ENCODE data around the gene NTN3. TPM values are rescaled to one million over a fixed set of nuclear protein-coding genes. Genes with fewer than 3 reads are reported as not detected.

The NTN3 gene
- total RNA-seq, 3 donors from 2014 or later (not counting 1 experiment from before 2014, with no cell fraction given), result not detected

DNA sequence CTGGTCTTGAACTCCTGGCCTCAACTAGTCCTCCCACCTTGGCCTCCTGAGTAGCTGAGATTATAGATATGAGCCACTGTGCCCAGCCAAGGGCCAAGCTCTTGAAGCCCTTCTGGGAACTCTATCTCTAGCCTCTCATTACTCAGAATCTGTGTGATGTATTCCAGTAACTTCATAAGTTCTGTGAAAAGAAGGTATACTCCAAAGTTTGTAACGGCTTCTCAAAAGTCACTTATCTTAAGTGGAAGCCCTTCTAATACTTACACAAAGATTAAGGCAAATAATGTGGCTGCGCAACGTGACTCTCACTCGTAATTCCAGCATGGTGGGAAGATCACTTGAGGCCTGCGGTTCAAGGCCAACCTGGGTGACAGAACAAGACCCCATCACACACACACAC is 23.5 kb downstream of the NTN3 start:
- Mint-ChIP-seq H3K4me1 (no peaks in the 10 kb centered on the region), H3K36me3 (no peaks in the 10 kb centered on the region), H3K27ac (no peak overlapping the region), H3K9me3 (no peaks in the 10 kb centered on the region), H3K27me3 (ENCODE audit: low read depth in 2 of 2) (no peaks in the 10 kb centered on the region), H3K4me3 (no peak overlapping the region)
- no peak for ATAC-seq
- Histone ChIP-seq H3K9me3 (ENCODE audit: control insufficient read depth, insufficient read depth, low read length) (no peaks in the 10 kb centered on the region), H3K4me3 (ENCODE audit: low read length) (no peak overlapping the region), H3K27me3 (ENCODE audit: control insufficient read depth, insufficient read depth, low read length) (no peaks in the 10 kb centered on the region), H3K4me1 (ENCODE audit: control insufficient read depth, insufficient read depth, low read length) (no peaks in the 10 kb centered on the region), H3K36me3 (ENCODE audit: control insufficient read depth, insufficient read depth, low read length) (peaks cover 6% of the 10 kb centered on the region), H3K27ac (ENCODE audit: low read length) (no peak overlapping the region)
- intact Hi-C loops (cut with micrococcal nuclease), result no loop called here
- whole genome bisulfite sequencing (ENCODE audit: insufficient coverage), result 95% methylated on average over 5 of the region's 5 CpGs
- DNase-seq, result no peak
- no peak for TF ChIP-seq CTCF (IDR thresholded peaks at IDR 0.05)

GRCh38 chr16:2495041-2495440 is 23.9 kb downstream of the NTN3 start:
- peaks cover 6% of the 10 kb centered on the region for H3K36me3 ChIP-seq (ENCODE audit: control insufficient read depth, insufficient read depth, low read length)
- intact Hi-C loops (cut with micrococcal nuclease), result no loop called here

GRCh38 chr16:2496223-2497115 is 25.4 kb downstream of the NTN3 start:
- Mint-ChIP-seq H3K27ac (no peak overlapping the region), H3K4me3 (no peak overlapping the region), H3K4me1 (no peaks in the 10 kb centered on the region), H3K36me3 (no peaks in the 10 kb centered on the region), H3K27me3 (ENCODE audit: low read depth in 2 of 2) (no peaks in the 10 kb centered on the region), H3K9me3 (no peaks in the 10 kb centered on the region)
- WGBS (ENCODE audit: insufficient coverage), result 97% methylated on average over 62 of the region's 62 CpGs
- Histone ChIP-seq H3K4me3 (ENCODE audit: low read length) (no peak overlapping the region), H3K27ac (ENCODE audit: low read length) (no peak overlapping the region), H3K36me3 (ENCODE audit: control insufficient read depth, insufficient read depth, low read length) (peaks cover 6% of the 10 kb centered on the region), H3K4me1 (ENCODE audit: control insufficient read depth, insufficient read depth, low read length) (peaks cover 6% of the 10 kb centered on the region), H3K9me3 (ENCODE audit: control insufficient read depth, insufficient read depth, low read length) (no peaks in the 10 kb centered on the region), H3K27me3 (ENCODE audit: control insufficient read depth, insufficient read depth, low read length) (no peaks in the 10 kb centered on the region)
- no peak for ATAC-seq
- intact Hi-C loops (cut with micrococcal nuclease), result no loop called here
- DNase-seq, result no peak
- TF ChIP-seq CTCF (IDR thresholded peaks at IDR 0.05), result no peak

More at GRCh38 chr16:2495041-2495440, 23.9 kb downstream of the NTN3 start:
- Histone ChIP-seq H3K27ac (ENCODE audit: low read length) (no peak overlapping the region), H3K27me3 (ENCODE audit: control insufficient read depth, insufficient read depth, low read length) (no peaks in the 10 kb centered on the region), H3K9me3 (ENCODE audit: control insufficient read depth, insufficient read depth, low read length) (no peaks in the 10 kb centered on the region), H3K4me1 (ENCODE audit: control insufficient read depth, insufficient read depth, low read length) (no peaks in the 10 kb centered on the region), H3K4me3 (ENCODE audit: low read length) (no peak overlapping the region)
- Mint-ChIP-seq H3K4me1 (no peaks in the 10 kb centered on the region), H3K4me3 (no peak overlapping the region), H3K27me3 (ENCODE audit: low read depth in 2 of 2) (no peaks in the 10 kb centered on the region), H3K9me3 (no peaks in the 10 kb centered on the region), H3K36me3 (no peaks in the 10 kb centered on the region), H3K27ac (no peak overlapping the region)
- DNase-seq, result no peak
- no peak for TF ChIP-seq CTCF (IDR thresholded peaks at IDR 0.05)
- WGBS (ENCODE audit: insufficient coverage), result 93% methylated on average over 5 of the region's 5 CpGs
- no peak for ATAC-seq
